ENCODE measurements around the gene IRAK3. TPM values are rescaled to one million over a fixed set of nuclear protein-coding genes. Genes with fewer than 3 reads are reported as not detected.

Gene IRAK3
- total RNA-seq, 1 donor, result 3.6 TPM

GRCh38 chr12:66189486-66189843 lies 451 bp downstream of the IRAK3 start:
- Histone ChIP-seq H3K4me2 (ENCODE audit: insufficient read depth, low read length) (peak overlapping the region; percentile 81), H3K9me3 (ENCODE audit: low read depth, low read length) (no peaks in the 10 kb centered on the region), H3K4me3 (ENCODE audit: insufficient read depth, low read length) (peak overlapping the region; percentile 69), H4K20me1 (ENCODE audit: insufficient read depth, low read length) (no peaks in the 10 kb centered on the region), H3K36me3 (ENCODE audit: insufficient read depth, low read length) (no peaks in the 10 kb centered on the region), H3K4me1 (ENCODE audit: insufficient read depth, low read length) (no peaks in the 10 kb centered on the region), H3K79me2 (ENCODE audit: insufficient read depth, low read length) (no peaks in the 10 kb centered on the region), H2AFZ (ENCODE audit: low read length) (peak overlapping the region; percentile 82), H3K27me3 (ENCODE audit: insufficient read depth, low read length) (no peaks in the 10 kb centered on the region), H3K27ac (ENCODE audit: low read depth, low read length) (no peak overlapping the region)
- no peak for DNase-seq (ENCODE audit: insufficient read length, low spot score, missing footprints)
- TF ChIP-seq CTCF (IDR thresholded peaks at IDR 0.05; ENCODE audit: extremely low read depth, low read depth, low read length), result no peak

- no peak for DNase-seq (ENCODE audit: insufficient read length, low spot score, missing footprints)
- H3K27me3 ChIP-seq (ENCODE audit: insufficient read depth, low read length), result no peaks in the 10 kb centered on the region
- H3K27ac ChIP-seq (ENCODE audit: low read depth, low read length), result no peak overlapping the region
- H4K20me1 ChIP-seq (ENCODE audit: insufficient read depth, low read length), result no peaks in the 10 kb centered on the region
- TF ChIP-seq CTCF (IDR thresholded peaks at IDR 0.05; ENCODE audit: extremely low read depth, low read depth, low read length), result no peak
- H3K4me1 ChIP-seq (ENCODE audit: insufficient read depth, low read length), result no peaks in the 10 kb centered on the region
- H3K4me3 ChIP-seq (ENCODE audit: insufficient read depth, low read length), result no peak overlapping the region
- no peaks in the 10 kb centered on the region for H3K36me3 ChIP-seq (ENCODE audit: insufficient read depth, low read length)
- H2AFZ ChIP-seq (ENCODE audit: low read length), result no peak overlapping the region
- H3K9me3 ChIP-seq (ENCODE audit: low read depth, low read length), result no peaks in the 10 kb centered on the region
- H3K79me2 ChIP-seq (ENCODE audit: insufficient read depth, low read length), result no peaks in the 10 kb centered on the region
- H3K4me2 ChIP-seq (ENCODE audit: insufficient read depth, low read length), result peak overlapping the region; percentile 81
Observed at GRCh38 chr12:66189889-66190288, 875 bp downstream of the IRAK3 start.

- Histone ChIP-seq H3K4me3 (ENCODE audit: insufficient read depth, low read length) (no peak overlapping the region), H3K4me2 (ENCODE audit: insufficient read depth, low read length) (no peak overlapping the region)
- TF ChIP-seq CTCF (IDR thresholded peaks at IDR 0.05; ENCODE audit: extremely low read depth, low read depth, low read length), result no peak
Observed at GRCh38 chr12:66190519-66191370, 1.7 kb downstream of the IRAK3 start.

GRCh38 chr12:66191547-66192126 lies 2.6 kb downstream of the IRAK3 start:
- H3K27ac ChIP-seq (ENCODE audit: low read depth, low read length), result no peak overlapping the region
- no peak overlapping the region for H3K4me3 ChIP-seq (ENCODE audit: insufficient read depth, low read length)
- H3K4me1 ChIP-seq (ENCODE audit: insufficient read depth, low read length), result no peaks in the 10 kb centered on the region
- H3K9me3 ChIP-seq (ENCODE audit: low read depth, low read length), result no peaks in the 10 kb centered on the region
- H3K79me2 ChIP-seq (ENCODE audit: insufficient read depth, low read length), result no peaks in the 10 kb centered on the region
- no peak for DNase-seq (ENCODE audit: insufficient read length, low spot score, missing footprints)
- H2AFZ ChIP-seq (ENCODE audit: low read length), result no peak overlapping the region
- no peaks in the 10 kb centered on the region for H3K36me3 ChIP-seq (ENCODE audit: insufficient read depth, low read length)
- no peaks in the 10 kb centered on the region for H4K20me1 ChIP-seq (ENCODE audit: insufficient read depth, low read length)
- H3K4me2 ChIP-seq (ENCODE audit: insufficient read depth, low read length), result no peak overlapping the region
- no peaks in the 10 kb centered on the region for H3K27me3 ChIP-seq (ENCODE audit: insufficient read depth, low read length)
- no peak for TF ChIP-seq CTCF (IDR thresholded peaks at IDR 0.05; ENCODE audit: extremely low read depth, low read depth, low read length)

More at GRCh38 chr12:66190519-66191370, 1.7 kb downstream of the IRAK3 start:
- DNase-seq (ENCODE audit: insufficient read length, low spot score, missing footprints), result no peak
- Histone ChIP-seq H4K20me1 (ENCODE audit: insufficient read depth, low read length) (no peaks in the 10 kb centered on the region), H3K79me2 (ENCODE audit: insufficient read depth, low read length) (no peaks in the 10 kb centered on the region), H3K27ac (ENCODE audit: low read depth, low read length) (no peak overlapping the region), H3K9me3 (ENCODE audit: low read depth, low read length) (no peaks in the 10 kb centered on the region), H2AFZ (ENCODE audit: low read length) (no peak overlapping the region), H3K27me3 (ENCODE audit: insufficient read depth, low read length) (no peaks in the 10 kb centered on the region), H3K36me3 (ENCODE audit: insufficient read depth, low read length) (no peaks in the 10 kb centered on the region), H3K4me1 (ENCODE audit: insufficient read depth, low read length) (no peaks in the 10 kb centered on the region)

Data from osteoblast (primary cell).